K562 (cell line): ENCODE data around the gene AP2A2. TPM values are rescaled to one million over a fixed set of nuclear protein-coding genes. Genes with fewer than 3 reads are reported as not detected.
A peak's percentile ranks its signal among the peaks of the same experiment; 100 is the strongest.

Experiments used
- L3MBTL2 ChIP-seq: fragments of 450-650 bp; IDR thresholded peaks from 2 replicates; pipeline ENCODE4 v1.6.1; 2016; ENCODE audit warnings: mild to moderate bottlenecking, moderate library complexity
- MITF ChIP-seq: IDR thresholded peaks from 2 replicates; pipeline ENCODE4 v1.6.1; 2014; ENCODE audit warnings: antibody characterized with exemption
- NFRKB ChIP-seq: fragments of 450-650 bp; IDR thresholded peaks from 2 replicates; pipeline ENCODE4 v1.6.1; 2016; ENCODE audit warnings: low read depth
- PATZ1 ChIP-seq: fragments of 250-450 bp; sonication (Bioruptor Pico); IDR thresholded peaks from 2 replicates; pipeline ENCODE4 v1.5.0; 2020; ENCODE audit warnings: mild to moderate bottlenecking, borderline replicate concordance
- RB1 ChIP-seq: fragments of 450-650 bp; IDR thresholded peaks from 2 replicates; pipeline ENCODE4 v1.6.1; 2017; ENCODE audit warnings: low read depth, mild to moderate bottlenecking
- SMARCA4 ChIP-seq: fragments of 450-650 bp; IDR thresholded peaks from 2 replicates; pipeline ENCODE4 v1.6.1; 2016
- SMARCC2 ChIP-seq: fragments of 450-650 bp; IDR thresholded peaks from 2 replicates; pipeline ENCODE4 v1.6.1; 2017; ENCODE audit warnings: antibody characterized with exemption, moderate library complexity, mild to moderate bottlenecking, low read depth
- TSC22D4 ChIP-seq: fragments of 450-650 bp; IDR thresholded peaks from 2 replicates; pipeline ENCODE4 v1.6.1; 2016; ENCODE audit warnings: missing genetic modification characterization, missing biosample characterization, control low read depth
- ZC3H4 ChIP-seq: sonication (generic); formaldehyde crosslinking; IDR thresholded peaks from 2 replicates; pipeline ENCODE4 v1.9.0; 2021; ENCODE audit warnings: missing genetic modification reagents, borderline replicate concordance
- ZNF133 ChIP-seq: fragments of 250-450 bp; sonication (Bioruptor Pico); IDR thresholded peaks from 2 replicates; pipeline ENCODE4 v1.4.0; 2020; ENCODE audit warnings: mild to moderate bottlenecking
- ZNF263 ChIP-seq: sonication (generic); formaldehyde crosslinking; IDR thresholded peaks from 2 replicates; pipeline ENCODE4 v1.8.0; 2022; ENCODE audit warnings: mild to moderate bottlenecking, missing genetic modification reagents, borderline replicate concordance
- polyA plus RNA-seq, 8 experiments: library from polyadenylated mRNA; depleted of rRNA in 4 of 8; stranded (reverse) in 5 of 8; unstranded in 3 of 8; fragments of >200 nt; fragmentation: Nextera tagmentation in 2 of 8; fragmentation: Illumina TruSeq in 1 of 8; extraction: Ambion mirVana in 2 of 8; extraction: Trizol in 1 of 8; gene quantifications; 2 replicates each; pipeline versions ENCODE4 v1.2.1 to v1.2.3, GENCODE V29; 2011 to 2014; ENCODE audit warnings: inconsistent platforms in 1 of 8, missing spikeins in 1 of 8
- total RNA-seq, 7 experiments: library from RNA; depleted of rRNA in 6 of 7; stranded (reverse); fragments of >200 nt in 6 of 7; fragmentation: Illumina TruSeq in 2 of 7; extraction: Trizol in 2 of 7; gene quantifications; 2 replicates each; pipeline versions ENCODE4 v1.2.1 to v1.2.3, GENCODE V29; 2011 to 2021; ENCODE audit warnings: low replicate concordance in 1 of 7
- TF ChIP-seq, protein P1 (sequence below), 2 experiments: IDR thresholded peaks; 2 replicates each; pipeline ENCODE4 v1.6.1; 2011; ENCODE audit warnings: borderline replicate concordance in 1 of 2, control low read depth in 1 of 2, low read depth in 1 of 2, low read length in 1 of 2, mild to moderate bottlenecking in 1 of 2, mixed read lengths in 1 of 2, moderate library complexity in 1 of 2; ENCODE audit not compliant: insufficient read depth in 1 of 2, insufficient read length in 1 of 2, poor library complexity in 1 of 2, severe bottlenecking in 1 of 2; ENCODE audit errors: extremely low read depth in 1 of 2
- TF ChIP-seq, protein P2 (sequence below): sonication (generic); formaldehyde crosslinking; IDR thresholded peaks from 2 replicates; pipeline ENCODE4 v1.8.1; 2023; ENCODE audit warnings: mild to moderate bottlenecking, missing genetic modification reagents
- TF ChIP-seq, protein P3 (sequence below): IDR thresholded peaks from 2 replicates; pipeline ENCODE4 v1.6.1; 2011; ENCODE audit warnings: borderline replicate concordance, low read depth, mild to moderate bottlenecking, moderate library complexity, low read length; ENCODE audit not compliant: insufficient read depth, poor library complexity, severe bottlenecking
- TF ChIP-seq, protein P4 (sequence below), 3 experiments: fragments of 200-800 bp in 1 of 3; sonication (Bioruptor generic) in 1 of 3; sonication (generic) in 1 of 3; formaldehyde crosslinking in 1 of 3; IDR thresholded peaks; 2 replicates each; pipeline versions ENCODE4 v1.6.1 to v1.8.0; 2016 to 2022; ENCODE audit warnings: mild to moderate bottlenecking in 2 of 3, missing compliant biosample characterization in 2 of 3, missing genetic modification characterization in 2 of 3, missing genetic modification reagents in 1 of 3

AP2A2 gene
- total and polyA plus RNA-seq, 9 of the 15 experiments (the other 6 are each of a cell fraction or from before 2014, with no cell fraction given): 0.69 to 41.7 (median 15.2) TPM

DNA sequence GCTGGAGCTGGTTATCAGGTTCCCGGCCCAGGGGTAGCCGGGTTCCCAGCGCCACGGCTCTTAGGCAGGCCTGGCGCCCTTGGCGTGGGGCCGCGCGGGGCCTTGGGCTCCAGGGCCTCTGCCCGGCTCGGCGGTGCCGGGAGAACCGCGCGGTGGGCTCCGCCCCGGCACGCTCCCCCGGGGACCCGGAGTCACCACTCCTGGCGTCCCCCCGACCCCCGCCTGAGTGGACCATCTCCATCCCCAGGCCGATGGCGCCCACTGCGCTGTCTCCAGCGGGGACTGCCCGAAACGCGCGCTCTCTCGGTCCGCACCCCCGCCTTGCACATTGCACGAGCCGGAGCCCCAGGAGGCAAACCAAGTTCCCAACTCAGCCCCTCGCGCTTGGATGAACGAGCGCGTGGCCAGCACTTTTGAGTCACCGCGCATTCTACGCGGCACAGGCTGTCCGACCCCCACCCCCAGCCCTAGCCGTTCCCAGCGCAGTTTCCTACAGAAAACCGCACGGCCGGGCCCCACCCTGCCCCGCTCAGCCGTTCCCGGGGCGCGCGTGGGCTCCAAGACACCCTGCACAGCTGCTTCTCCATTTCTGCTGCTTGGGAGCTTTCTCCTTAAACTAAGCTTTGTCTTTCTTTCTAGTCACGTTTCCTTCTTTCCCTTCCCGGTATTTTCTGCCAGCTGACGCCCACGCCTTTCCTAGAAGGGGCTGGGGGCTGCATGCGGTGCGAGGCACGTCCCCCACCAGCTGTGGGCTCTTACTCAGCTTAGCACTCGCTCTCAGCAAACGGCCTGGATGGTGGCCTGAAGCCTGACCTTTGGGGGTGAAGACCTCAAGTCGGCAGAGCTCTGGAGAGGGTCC, 14.4 kb upstream of the AP2A2 start (continued):
- TF ChIP-seq, protein P1, sequence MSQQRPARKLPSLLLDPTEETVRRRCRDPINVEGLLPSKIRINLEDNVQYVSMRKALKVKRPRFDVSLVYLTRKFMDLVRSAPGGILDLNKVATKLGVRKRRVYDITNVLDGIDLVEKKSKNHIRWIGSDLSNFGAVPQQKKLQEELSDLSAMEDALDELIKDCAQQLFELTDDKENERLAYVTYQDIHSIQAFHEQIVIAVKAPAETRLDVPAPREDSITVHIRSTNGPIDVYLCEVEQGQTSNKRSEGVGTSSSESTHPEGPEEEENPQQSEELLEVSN (IDR thresholded peaks at IDR 0.05; ENCODE audit: borderline replicate concordance in 1 of 2, extremely low read depth in 1 of 2, insufficient read depth in 1 of 2, insufficient read length in 1 of 2, low read depth in 1 of 2, low read length in 1 of 2, poor library complexity in 1 of 2, severe bottlenecking in 1 of 2): peak; percentile 67 to 90
- no peak for TF ChIP-seq TSC22D4 (tag)
- 0 out of 2 replicates have a peak, but pooled peaks have one; percentile 16 for TF ChIP-seq SMARCC2
- TF ChIP-seq ZNF263 (CRISPR knock-in tag): peak; percentile 60
- no peak for TF ChIP-seq NFRKB
- no peak for TF ChIP-seq ZNF133 (CRISPR knock-in tag)
- TF ChIP-seq, protein P2, sequence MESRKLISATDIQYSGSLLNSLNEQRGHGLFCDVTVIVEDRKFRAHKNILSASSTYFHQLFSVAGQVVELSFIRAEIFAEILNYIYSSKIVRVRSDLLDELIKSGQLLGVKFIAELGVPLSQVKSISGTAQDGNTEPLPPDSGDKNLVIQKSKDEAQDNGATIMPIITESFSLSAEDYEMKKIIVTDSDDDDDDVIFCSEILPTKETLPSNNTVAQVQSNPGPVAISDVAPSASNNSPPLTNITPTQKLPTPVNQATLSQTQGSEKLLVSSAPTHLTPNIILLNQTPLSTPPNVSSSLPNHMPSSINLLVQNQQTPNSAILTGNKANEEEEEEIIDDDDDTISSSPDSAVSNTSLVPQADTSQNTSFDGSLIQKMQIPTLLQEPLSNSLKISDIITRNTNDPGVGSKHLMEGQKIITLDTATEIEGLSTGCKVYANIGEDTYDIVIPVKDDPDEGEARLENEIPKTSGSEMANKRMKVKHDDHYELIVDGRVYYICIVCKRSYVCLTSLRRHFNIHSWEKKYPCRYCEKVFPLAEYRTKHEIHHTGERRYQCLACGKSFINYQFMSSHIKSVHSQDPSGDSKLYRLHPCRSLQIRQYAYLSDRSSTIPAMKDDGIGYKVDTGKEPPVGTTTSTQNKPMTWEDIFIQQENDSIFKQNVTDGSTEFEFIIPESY (CRISPR knock-in tag): 0 out of 2 replicates have a peak, but pooled peaks have one; percentile 14
- 0 out of 2 replicates have a peak, but pooled peaks have one; percentile 75 for TF ChIP-seq ZC3H4 (CRISPR knock-in tag)
- no peak for TF ChIP-seq PATZ1 (CRISPR knock-in tag)
- TF ChIP-seq RB1: peak; percentile 52; the same call in 1 of the 2 replicates
- TF ChIP-seq SMARCA4: peak; percentile 46; the same call in 1 of the 2 replicates
- TF ChIP-seq, protein P3, sequence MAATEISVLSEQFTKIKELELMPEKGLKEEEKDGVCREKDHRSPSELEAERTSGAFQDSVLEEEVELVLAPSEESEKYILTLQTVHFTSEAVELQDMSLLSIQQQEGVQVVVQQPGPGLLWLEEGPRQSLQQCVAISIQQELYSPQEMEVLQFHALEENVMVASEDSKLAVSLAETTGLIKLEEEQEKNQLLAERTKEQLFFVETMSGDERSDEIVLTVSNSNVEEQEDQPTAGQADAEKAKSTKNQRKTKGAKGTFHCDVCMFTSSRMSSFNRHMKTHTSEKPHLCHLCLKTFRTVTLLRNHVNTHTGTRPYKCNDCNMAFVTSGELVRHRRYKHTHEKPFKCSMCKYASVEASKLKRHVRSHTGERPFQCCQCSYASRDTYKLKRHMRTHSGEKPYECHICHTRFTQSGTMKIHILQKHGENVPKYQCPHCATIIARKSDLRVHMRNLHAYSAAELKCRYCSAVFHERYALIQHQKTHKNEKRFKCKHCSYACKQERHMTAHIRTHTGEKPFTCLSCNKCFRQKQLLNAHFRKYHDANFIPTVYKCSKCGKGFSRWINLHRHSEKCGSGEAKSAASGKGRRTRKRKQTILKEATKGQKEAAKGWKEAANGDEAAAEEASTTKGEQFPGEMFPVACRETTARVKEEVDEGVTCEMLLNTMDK: peak; percentile 16
- TF ChIP-seq, protein P4, sequence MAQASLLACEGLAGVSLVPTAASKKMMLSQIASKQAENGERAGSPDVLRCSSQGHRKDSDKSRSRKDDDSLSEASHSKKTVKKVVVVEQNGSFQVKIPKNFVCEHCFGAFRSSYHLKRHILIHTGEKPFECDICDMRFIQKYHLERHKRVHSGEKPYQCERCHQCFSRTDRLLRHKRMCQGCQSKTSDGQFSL (CRISPR knock-in tag; IDR thresholded peaks at IDR 0.05): peak; percentile 70
- TF ChIP-seq, protein P4 (tag; IDR thresholded peaks at IDR 0.05): no peak
- peak; percentile 87 for TF ChIP-seq L3MBTL2
- TF ChIP-seq MITF: no peak
